ENCODE measurements around the gene VSTM4.

- TF ChIP-seq RFX5 (IDR thresholded peaks at IDR 0.05; ENCODE audit: low read depth, low read length) (no peak), RAD21 (IDR thresholded peaks at IDR 0.05; ENCODE audit: low read length) (no peak)
- TF ChIP-seq, protein P1, sequence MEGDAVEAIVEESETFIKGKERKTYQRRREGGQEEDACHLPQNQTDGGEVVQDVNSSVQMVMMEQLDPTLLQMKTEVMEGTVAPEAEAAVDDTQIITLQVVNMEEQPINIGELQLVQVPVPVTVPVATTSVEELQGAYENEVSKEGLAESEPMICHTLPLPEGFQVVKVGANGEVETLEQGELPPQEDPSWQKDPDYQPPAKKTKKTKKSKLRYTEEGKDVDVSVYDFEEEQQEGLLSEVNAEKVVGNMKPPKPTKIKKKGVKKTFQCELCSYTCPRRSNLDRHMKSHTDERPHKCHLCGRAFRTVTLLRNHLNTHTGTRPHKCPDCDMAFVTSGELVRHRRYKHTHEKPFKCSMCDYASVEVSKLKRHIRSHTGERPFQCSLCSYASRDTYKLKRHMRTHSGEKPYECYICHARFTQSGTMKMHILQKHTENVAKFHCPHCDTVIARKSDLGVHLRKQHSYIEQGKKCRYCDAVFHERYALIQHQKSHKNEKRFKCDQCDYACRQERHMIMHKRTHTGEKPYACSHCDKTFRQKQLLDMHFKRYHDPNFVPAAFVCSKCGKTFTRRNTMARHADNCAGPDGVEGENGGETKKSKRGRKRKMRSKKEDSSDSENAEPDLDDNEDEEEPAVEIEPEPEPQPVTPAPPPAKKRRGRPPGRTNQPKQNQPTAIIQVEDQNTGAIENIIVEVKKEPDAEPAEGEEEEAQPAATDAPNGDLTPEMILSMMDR (conservative IDR thresholded peaks at IDR 0.05; ENCODE audit: low read depth, low read length), result no peak
Observed at GRCh38 chr10:49119746-49120145, 4.4 kb upstream of the VSTM4 start.
